Keratinocyte (primary cell): ENCODE results near the gene RAB6D.

Experiments used
- CTCF ChIP-seq, 3 experiments: IDR thresholded peaks in 1 of 3; conservative IDR thresholded peaks in 1 of 3; optimal IDR thresholded peaks in 1 of 3; 2 replicates in 2 of 3; 3 replicates in 1 of 3; pipeline versions ENCODE3 to v1.5.1; 2011; ENCODE audit warnings: low read length in 3 of 3, mild to moderate bottlenecking in 3 of 3, moderate library complexity in 2 of 3, control low read depth in 1 of 3, inconsistent platforms in 1 of 3; ENCODE audit not compliant: insufficient read depth in 2 of 3; ENCODE audit errors: extremely low read depth in 1 of 3
- EZH2 ChIP-seq: IDR thresholded peaks from one replicate; pipeline ENCODE4 v1.6.1; 2012; ENCODE audit warnings: inconsistent platforms, mild to moderate bottlenecking, low read length, moderate library complexity

GRCh38 chr2:131389657-131390056 is 25.7 kb upstream of the RAB6D start:
- no peak for TF ChIP-seq CTCF (optimal IDR thresholded peaks at IDR 0.05 in 1 of 3, IDR thresholded peaks at IDR 0.05 in 1 of 3, conservative IDR thresholded peaks at IDR 0.05 in 1 of 3; ENCODE audit: extremely low read depth in 1 of 3, insufficient read depth in 2 of 3, low read length in 3 of 3)
- no peak for TF ChIP-seq EZH2
